Measurements from ENCODE around the gene OGFRL1.

The OGFRL1 gene

DNA sequence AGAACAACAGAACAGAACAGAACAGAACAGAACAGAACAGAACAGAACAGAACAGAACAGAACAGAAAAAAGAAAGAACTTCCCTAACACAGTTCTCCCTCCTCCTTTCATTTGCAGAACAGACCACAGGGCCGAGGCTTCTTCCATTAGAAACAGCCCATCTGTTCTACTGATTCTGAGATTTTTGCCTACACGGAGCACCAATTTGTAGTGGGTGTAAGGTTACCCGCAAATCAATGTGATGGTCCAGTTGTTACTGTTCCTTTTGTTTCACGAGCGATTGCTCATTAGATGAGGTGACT lies 734 bp upstream of the OGFRL1 start:
- no peak for DNase-seq

GRCh38 chr6:71289039-71289801 lies 609 bp downstream of the OGFRL1 start:
- peak; percentile 72 for DNase-seq

GRCh38 chr6:71289802-71290175 lies 1.2 kb downstream of the OGFRL1 start:
- no peak for DNase-seq

- no peak for DNase-seq
These were observed 2.0 kb downstream of the OGFRL1 start for GRCh38 chr6:71290611-71291010.

DNA sequence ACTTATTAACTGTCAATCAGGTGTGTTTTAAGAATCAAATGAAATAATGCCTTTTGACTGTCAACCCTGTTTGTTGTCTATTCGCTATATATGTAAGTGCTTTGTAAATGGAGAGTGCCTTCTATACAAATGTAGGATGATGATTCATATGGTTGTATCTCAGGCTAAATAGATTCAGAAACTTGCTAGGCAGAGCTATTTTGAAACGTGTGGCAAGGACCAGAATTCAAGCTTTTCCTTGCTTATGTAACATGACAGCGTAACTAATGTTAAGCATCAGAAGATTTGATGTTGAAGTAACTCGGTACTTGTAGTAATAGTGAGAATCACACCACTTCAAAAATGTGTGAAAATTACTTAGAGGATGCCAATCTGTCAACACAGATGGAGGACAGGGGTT lies 3.4 kb downstream of the OGFRL1 start:
- DNase-seq: no peak

- DNase-seq: peak; percentile 65
These were observed 5.5 kb downstream of the OGFRL1 start for GRCh38 chr6:71294121-71294523.

DNA sequence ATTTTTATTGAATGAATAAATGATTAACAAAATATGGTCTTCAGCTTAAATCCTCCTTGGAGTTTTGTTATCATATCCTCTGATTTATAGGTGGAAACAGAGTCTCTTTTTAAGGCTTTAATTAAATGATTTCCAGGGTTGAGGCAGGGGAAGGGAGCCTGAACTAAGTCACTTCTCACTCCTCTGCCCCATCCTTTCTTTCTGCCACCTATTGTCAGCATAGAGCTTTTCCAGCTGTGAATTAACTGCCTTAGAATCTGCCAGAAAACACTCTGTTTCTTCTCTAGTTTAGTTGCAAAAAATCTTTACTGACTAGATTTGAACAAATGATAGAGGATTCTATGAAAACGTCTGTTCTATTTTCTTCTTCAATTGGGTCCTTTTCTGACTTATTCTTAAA lies 9.8 kb downstream of the OGFRL1 start:
- DNase-seq: no peak

GRCh38 chr6:71299541-71300470 lies 11.2 kb downstream of the OGFRL1 start:
- DNase-seq: no peak

DNA sequence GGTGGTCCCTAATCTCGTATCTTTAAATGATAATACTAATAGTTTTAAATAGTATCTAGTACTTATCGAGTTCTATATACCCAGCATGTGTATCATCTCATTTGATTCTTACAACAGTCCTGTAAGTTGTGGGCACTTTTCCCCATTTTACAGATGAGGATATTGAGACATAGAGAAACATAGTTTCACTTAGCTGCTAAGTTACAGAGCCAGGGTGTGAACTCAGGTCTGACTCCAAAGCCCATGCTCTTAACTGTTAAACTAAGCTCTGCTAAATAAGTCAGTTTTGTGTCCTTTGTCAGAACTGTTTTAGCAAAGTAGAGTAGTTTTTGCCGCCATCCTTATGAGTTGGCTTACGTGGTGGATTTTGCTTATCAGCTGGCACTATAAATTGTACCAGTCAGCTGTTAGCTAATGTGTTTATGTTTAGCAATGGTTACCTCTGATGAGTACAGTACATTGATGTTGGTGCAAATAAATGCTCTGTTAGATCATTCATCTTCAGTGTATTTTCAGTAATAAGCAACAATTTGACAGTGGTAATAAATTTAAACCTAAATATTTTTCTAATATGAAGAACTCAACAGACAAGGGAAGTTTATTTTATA lies 12.1 kb downstream of the OGFRL1 start:
- no peak for DNase-seq

GRCh38 chr6:71301546-71301945 lies 12.9 kb downstream of the OGFRL1 start:
- DNase-seq: no peak

GRCh38 chr6:71309656-71310055 lies 21.0 kb downstream of the OGFRL1 start:
- no peak for DNase-seq

GRCh38 chr6:71310261-71310660 lies 21.6 kb downstream of the OGFRL1 start:
- DNase-seq: peak; percentile 61

DNA sequence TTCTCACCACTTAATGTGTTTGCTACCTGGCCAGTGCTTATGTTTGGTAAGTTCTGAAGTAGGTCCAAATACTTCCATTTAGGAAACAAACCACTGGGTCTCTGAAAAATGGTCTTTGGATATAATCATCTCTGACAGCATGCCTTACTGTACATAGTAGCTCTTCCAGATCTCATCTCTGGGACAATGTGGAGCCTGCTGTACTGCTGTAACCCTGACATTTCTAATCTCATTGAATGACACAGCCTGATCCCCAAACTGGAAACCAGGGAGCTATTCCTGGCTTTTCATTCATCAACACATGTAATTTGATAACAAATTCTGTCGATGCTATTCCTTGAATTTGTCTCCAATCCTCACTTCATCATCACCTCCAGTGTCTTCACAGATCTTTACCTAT lies 23.5 kb downstream of the OGFRL1 start:
- no peak for DNase-seq

- DNase-seq: no peak
These were observed 28.8 kb downstream of the OGFRL1 start for GRCh38 chr6:71317441-71317840.

DNA sequence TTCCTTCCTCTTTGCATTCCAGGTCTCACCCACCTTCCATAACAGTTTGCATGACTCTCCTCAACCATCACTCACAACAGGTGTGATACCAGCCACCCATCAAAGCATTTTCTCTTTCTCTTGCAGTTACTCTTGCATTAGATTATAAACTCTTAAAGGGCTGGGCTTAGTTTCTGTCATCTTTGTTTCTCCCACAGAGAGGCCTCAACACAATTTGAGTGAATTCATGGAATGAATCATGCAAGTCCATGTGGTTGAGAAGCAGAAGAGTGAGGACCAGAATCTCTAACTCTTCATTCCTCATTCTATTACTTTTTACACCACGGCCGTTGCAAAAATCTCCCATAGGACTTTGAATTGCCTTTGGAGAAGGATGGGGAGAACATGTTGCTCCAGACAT lies 31.4 kb downstream of the OGFRL1 start:
- no peak for DNase-seq

DNA sequence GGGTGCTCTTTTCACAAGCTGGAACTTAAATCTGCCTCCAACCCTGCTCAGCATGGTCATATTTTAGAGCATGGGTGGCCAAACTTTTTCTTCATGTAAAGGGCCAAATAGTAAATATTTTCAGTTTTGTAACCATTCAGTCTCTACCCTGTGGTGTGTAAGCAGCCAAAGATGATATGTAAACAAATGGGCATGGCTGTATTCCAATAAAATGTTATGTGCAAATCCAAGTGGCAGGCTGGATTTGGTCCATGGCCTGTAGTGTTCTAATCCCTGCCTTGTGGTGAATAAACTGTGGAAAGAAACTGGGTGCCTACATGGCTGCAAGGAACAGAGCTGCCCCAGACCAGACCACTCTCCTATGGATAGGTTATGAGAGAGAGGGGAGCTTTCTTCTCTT lies 32.7 kb downstream of the OGFRL1 start:
- DNase-seq: no peak

DNA sequence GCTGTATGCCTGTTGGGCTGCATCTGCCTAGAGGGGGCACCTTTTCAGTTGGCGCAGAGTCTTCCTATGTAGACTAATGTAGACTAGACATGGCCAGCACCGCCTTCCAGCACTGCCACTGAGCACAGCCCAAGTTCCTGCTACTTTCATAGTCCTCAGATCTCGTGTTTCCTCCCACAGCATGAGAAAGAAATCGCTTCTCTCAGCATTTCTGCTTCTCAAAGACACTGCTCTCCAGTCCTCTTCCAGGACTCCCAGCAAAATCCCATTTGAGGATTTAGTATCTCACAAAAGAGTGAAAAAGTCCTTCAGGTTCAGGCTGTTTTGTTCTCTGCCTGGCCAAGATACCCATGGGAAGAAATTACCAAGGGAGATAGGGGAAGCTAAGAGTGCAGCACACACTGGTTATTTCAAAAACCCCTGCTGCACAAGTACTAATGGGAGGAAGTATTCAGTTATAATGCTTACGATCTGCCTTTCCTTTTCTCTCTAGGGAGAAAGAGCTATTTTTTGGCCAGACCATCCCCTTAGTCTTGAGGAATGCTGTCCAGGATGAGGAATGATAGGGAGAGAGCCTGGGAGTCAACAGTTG lies 35.7 kb downstream of the OGFRL1 start:
- no peak for DNase-seq

DNA sequence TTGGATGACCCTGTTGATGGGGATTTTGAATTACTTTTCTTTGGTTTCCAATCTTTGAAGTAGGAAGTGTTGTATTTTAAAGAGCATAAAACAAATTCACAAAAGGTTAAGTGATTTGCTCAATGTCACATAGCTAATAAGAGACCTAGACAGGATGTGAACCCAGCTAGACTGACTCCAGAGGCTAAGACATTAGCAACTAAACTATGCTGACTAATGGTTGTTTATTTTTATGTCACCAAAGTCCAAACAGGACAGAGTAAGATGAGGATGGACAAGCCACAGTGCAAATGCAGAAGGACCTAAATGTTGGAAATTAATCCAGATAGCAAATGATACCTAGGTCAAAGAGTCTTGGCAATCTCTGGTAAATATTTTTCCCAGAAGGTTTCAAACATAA lies 38.0 kb downstream of the OGFRL1 start:
- no peak for DNase-seq

GRCh38 chr6:71330501-71330900 lies 41.9 kb downstream of the OGFRL1 start:
- DNase-seq: no peak

DNA sequence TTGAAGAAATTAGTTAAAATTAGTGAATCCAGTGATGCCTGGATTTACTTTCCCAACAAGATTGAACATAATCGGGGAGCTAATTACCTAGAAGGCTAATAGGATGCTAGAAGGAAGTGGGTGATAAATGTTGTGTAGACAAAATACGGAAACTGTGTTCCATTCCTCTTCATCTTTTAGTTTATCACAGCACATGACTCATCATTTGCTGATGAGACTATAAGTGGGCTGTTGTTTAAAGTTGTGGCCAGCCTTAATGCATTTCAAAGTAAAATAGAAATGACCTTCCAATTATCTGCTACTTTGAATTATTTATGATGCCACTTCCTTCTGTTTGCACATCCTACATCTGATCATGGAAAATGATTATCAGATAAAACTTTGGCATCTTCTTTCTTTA lies 43.4 kb downstream of the OGFRL1 start:
- no peak for DNase-seq

DNA sequence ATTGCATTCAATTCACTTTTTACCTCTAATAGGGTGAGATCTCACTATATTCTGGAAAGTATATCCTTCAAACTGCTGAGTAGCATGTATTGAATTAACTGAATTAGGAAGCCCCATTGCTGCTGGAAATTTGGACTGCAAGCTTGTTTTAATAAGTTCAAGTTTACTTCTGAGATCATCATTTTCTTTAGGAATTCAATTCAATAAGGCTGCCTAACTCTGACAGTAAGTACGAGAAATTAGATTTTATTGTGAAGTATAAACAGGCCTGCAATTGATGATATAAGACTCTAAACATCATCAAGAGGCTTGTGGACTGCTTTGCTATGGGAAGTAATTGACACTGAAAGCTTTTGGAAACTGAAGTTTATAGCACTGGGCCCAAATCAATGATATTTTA lies 44.4 kb downstream of the OGFRL1 start:
- DNase-seq: no peak

- no peak for DNase-seq
These were observed 45.1 kb downstream of the OGFRL1 start for GRCh38 chr6:71333697-71334096.

DNA sequence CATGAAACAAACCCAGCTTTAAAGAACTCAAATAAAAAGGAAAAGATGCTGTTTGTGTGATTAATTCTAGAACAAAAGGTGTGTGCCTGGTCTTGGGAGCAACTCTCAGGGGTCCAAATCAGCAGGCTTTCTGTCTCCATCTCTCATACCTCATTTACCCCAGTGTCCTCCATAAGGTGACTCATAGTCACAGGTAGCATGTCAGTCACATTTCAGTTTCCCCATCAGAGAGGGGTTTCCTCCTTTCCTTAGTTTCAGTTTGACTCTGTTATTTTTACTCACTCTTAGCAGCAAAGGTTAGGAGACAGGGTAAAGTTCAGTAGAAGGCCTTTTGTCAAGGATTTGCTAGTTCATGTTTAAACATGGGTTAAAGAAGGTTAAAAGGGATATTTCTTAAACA lies 46.2 kb downstream of the OGFRL1 start:
- DNase-seq: no peak

DNA sequence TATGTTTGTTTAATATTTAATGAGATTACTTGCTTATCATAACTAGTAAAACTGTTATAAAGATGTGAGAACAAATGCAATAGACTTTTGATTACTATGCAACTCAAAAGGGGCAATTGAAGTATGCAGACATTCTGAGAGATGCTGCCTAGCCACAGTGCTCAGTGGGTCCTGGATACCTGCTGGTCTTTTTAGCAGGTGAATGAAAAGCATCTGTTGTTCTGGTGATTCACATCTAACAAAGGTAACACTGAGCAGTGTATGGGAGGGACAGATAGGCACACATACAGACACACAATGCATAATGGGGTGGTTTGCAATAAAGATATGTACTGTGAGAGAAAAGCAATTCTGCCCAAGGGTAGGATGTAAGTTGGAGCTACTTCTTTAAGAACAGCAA lies 46.9 kb downstream of the OGFRL1 start:
- no peak for DNase-seq
